ENCODE measurements around the gene NAP1L5. TPM values are rescaled to one million over a fixed set of nuclear protein-coding genes. Genes with fewer than 3 reads are reported as not detected.

The NAP1L5 gene
- total RNA-seq, 1 donor from 2014 or later = 3.5 TPM

DNA sequence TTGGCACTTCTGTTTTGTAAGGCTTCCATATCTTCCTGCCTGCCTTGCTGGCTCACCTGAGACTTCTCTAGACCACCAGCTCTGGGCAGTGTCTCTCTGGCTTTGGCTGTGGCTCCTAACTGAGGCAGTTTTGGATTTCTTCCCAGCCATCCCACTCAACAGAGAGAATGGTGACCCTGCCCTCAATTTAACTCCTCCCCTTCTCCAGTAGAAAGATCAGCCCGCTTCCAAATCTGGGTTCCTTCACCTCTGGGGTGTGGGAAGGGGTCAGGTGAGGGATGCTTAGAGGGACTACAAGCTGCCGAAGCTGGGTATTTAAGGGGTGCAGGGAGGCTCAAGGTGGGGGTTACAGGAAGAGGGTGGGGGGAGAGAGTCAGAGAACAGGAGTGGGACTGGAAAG lies 23.7 kb downstream of the NAP1L5 start:
- DNase-seq = no peak
- no peaks in the 10 kb centered on the region for H3K27me3 ChIP-seq (ENCODE audit: low read depth)
- H3K4me3 ChIP-seq = no peak overlapping the region
- no peak overlapping the region for H3K27ac ChIP-seq (replicated peaks)
- H3K4me1 ChIP-seq = no peaks in the 10 kb centered on the region
- intact Hi-C loops (cut with micrococcal nuclease) = no loop called here
- peaks cover 60% of the 10 kb centered on the region for H3K36me3 ChIP-seq
- no peaks in the 10 kb centered on the region for H3K9me3 ChIP-seq (replicated peaks)
- TF ChIP-seq CTCF (IDR thresholded peaks at IDR 0.05; ENCODE audit: borderline replicate concordance) = no peak

DNA sequence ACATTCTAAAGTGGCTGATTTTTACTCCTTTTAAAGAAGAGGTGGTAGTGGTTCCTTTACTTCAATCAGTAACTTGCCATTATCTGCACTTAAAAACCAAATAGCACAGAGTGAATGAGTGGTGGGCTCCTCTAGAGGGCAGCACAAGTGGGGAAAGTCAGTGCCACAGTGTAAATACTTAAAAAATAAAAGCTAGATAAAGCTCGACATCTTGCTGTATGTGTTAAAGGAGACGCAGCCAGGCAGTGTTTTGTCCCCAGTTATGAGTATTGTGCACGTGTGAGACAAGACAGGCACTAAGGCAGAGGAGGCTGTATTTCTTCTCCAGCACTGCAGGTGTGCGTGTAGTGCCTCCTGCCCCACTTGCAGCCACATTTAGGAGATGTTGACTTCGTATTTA lies 24.6 kb downstream of the NAP1L5 start:
- no peaks in the 10 kb centered on the region for H3K4me1 ChIP-seq
- no peak overlapping the region for H3K27ac ChIP-seq (replicated peaks)
- H3K36me3 ChIP-seq = peaks cover 60% of the 10 kb centered on the region
- peak; percentile 65 for TF ChIP-seq CTCF (IDR thresholded peaks at IDR 0.05; ENCODE audit: borderline replicate concordance)
- no peak overlapping the region for H3K4me3 ChIP-seq
- no peaks in the 10 kb centered on the region for H3K27me3 ChIP-seq (ENCODE audit: low read depth)
- H3K9me3 ChIP-seq (replicated peaks) = no peaks in the 10 kb centered on the region
- intact Hi-C loops (cut with micrococcal nuclease) = no loop called here
- no peak for DNase-seq

- intact Hi-C loops (cut with micrococcal nuclease) = loop anchor here (5.0 kb wide), 1 partner anchor 124 kb away; no protein-coding TSS in a partner anchor
- DNase-seq = no peak
- Histone ChIP-seq H3K4me1 (peaks cover 17% of the 10 kb centered on the region), H3K4me3 (no peak overlapping the region), H3K27ac (replicated peaks) (no peak overlapping the region), H3K9me3 (replicated peaks) (no peaks in the 10 kb centered on the region), H3K36me3 (peaks cover 62% of the 10 kb centered on the region), H3K27me3 (ENCODE audit: low read depth) (no peaks in the 10 kb centered on the region)
- no peak for TF ChIP-seq CTCF (IDR thresholded peaks at IDR 0.05; ENCODE audit: borderline replicate concordance)
Measured at GRCh38 chr4:88661739-88662138, 35.9 kb downstream of the NAP1L5 start.

- no peak for DNase-seq
- peaks cover 69% of the 10 kb centered on the region for H3K36me3 ChIP-seq
- peaks cover 17% of the 10 kb centered on the region for H3K4me1 ChIP-seq
- H3K4me3 ChIP-seq = no peak overlapping the region
- no peaks in the 10 kb centered on the region for H3K27me3 ChIP-seq (ENCODE audit: low read depth)
- TF ChIP-seq CTCF (IDR thresholded peaks at IDR 0.05; ENCODE audit: borderline replicate concordance) = no peak
- intact Hi-C loops (cut with micrococcal nuclease) = loop anchor here (5.0 kb wide), 1 partner anchor 123 kb away; no protein-coding TSS in a partner anchor
- H3K27ac ChIP-seq (replicated peaks) = no peak overlapping the region
- no peaks in the 10 kb centered on the region for H3K9me3 ChIP-seq (replicated peaks)
Measured at GRCh38 chr4:88660446-88661294, 37.0 kb downstream of the NAP1L5 start.

- TF ChIP-seq CTCF (IDR thresholded peaks at IDR 0.05; ENCODE audit: borderline replicate concordance) = no peak
- intact Hi-C loops (cut with micrococcal nuclease) = loop anchor here (5.0 kb wide), 2 partner anchors 123 to 133 kb away; no protein-coding TSS in a partner anchor
- Histone ChIP-seq H3K27me3 (ENCODE audit: low read depth) (no peaks in the 10 kb centered on the region), H3K9me3 (replicated peaks) (no peaks in the 10 kb centered on the region), H3K4me1 (peaks cover 17% of the 10 kb centered on the region), H3K36me3 (peaks cover 73% of the 10 kb centered on the region), H3K4me3 (no peak overlapping the region), H3K27ac (replicated peaks) (no peak overlapping the region)
- DNase-seq = no peak
Measured at GRCh38 chr4:88659890-88660208, 37.8 kb downstream of the NAP1L5 start.

All from left ventricle myocardium inferior (tissue), 1 donor.